GM21786 (cell line): ENCODE measurements around the gene SEL1L2.

Source experiments
- ATAC-seq: cut with Tn5 transposase; IDR thresholded peaks from one replicate; pipeline ENCODE4 v1.9.1; 2021; ENCODE audit not compliant: unreplicated experiment

SEL1L2 gene

GRCh38 chr20:13930281-13930680, 60.1 kb downstream of the SEL1L2 start:
- no peak for ATAC-seq

- ATAC-seq, result no peak
Observed at GRCh38 chr20:13929836-13930235, 60.6 kb downstream of the SEL1L2 start.

- ATAC-seq, result no peak
Observed at GRCh38 chr20:13928901-13929300, 61.5 kb downstream of the SEL1L2 start.

GRCh38 chr20:13927171-13927570, 63.2 kb downstream of the SEL1L2 start:
- ATAC-seq, result no peak

- no peak for ATAC-seq
Observed at GRCh38 chr20:13922241-13922640, 68.2 kb downstream of the SEL1L2 start.

- ATAC-seq, result no peak
Observed at GRCh38 chr20:13915284-13915683, 75.1 kb downstream of the SEL1L2 start.

GRCh38 chr20:13913572-13913971, 76.8 kb downstream of the SEL1L2 start:
- ATAC-seq, result no peak

- ATAC-seq, result no peak
Observed at GRCh38 chr20:13913131-13913530, 77.3 kb downstream of the SEL1L2 start.

- no peak for ATAC-seq
Observed at GRCh38 chr20:13910492-13910891, 79.9 kb downstream of the SEL1L2 start.

- no peak for ATAC-seq
Observed at GRCh38 chr20:13909067-13909466, 81.3 kb downstream of the SEL1L2 start.

- ATAC-seq, result no peak
Observed at GRCh38 chr20:13904766-13905165, 85.6 kb downstream of the SEL1L2 start.

GRCh38 chr20:13900496-13900895, 89.9 kb downstream of the SEL1L2 start:
- ATAC-seq, result no peak

- no peak for ATAC-seq
Observed at GRCh38 chr20:13898012-13898612, 92.3 kb downstream of the SEL1L2 start.

GRCh38 chr20:13891575-13891974, 98.8 kb downstream of the SEL1L2 start:
- ATAC-seq, result no peak

GRCh38 chr20:13884803-13885202, 105.6 kb downstream of the SEL1L2 start:
- no peak for ATAC-seq

GRCh38 chr20:13883425-13883824, 107.0 kb downstream of the SEL1L2 start:
- ATAC-seq, result no peak

- no peak for ATAC-seq
Observed at GRCh38 chr20:13878566-13878965, 111.8 kb downstream of the SEL1L2 start.

GRCh38 chr20:13877793-13878192, 112.6 kb downstream of the SEL1L2 start:
- no peak for ATAC-seq

- no peak for ATAC-seq
Observed at GRCh38 chr20:13875265-13875811, 115.1 kb downstream of the SEL1L2 start.

- ATAC-seq, result no peak
Observed at GRCh38 chr20:13874394-13875157, 115.8 kb downstream of the SEL1L2 start.

- no peak for ATAC-seq
Observed at GRCh38 chr20:13873831-13874230, 116.6 kb downstream of the SEL1L2 start.

- ATAC-seq, result no peak
Observed at GRCh38 chr20:13870170-13870748, 120.2 kb downstream of the SEL1L2 start.
